Measurements from ENCODE around the gene INHA.

INHA gene

DNA sequence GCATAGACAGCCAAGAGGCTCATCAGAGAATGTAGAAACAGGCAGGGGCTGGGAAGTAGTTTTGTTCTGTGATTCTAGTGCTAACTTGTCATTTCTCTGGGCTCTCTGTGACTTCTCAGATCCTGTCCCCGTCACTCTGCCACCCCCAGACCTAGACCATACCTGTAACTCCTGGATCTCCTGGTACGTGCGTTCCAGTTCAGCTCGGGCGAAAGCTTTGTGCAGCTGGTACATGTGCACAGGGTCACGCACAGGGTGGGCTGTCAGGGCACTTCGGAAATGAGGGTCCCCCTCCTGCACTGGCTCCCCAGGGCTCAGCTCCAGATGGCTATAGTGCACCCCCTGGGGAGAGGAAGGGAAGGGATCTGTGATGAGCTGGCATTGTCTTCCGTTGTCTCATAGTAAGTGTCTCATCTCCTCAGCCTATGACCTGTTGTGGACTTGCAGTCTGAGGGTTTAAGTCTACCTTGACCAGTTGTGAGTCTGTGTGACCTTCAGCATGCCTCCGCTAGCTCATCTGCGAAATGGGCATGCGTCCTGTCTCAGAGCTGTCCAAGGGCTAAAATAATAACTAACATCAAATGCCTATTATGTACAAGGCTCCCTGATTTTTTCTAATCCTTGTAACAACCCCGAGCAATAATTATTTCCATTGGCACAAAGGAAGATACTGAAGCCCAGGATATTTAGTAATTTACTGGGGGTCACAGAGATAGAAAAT lies 31.2 kb upstream of the INHA start:
- no peak for DNase-seq (ENCODE audit: low read depth, low spot score)

DNA sequence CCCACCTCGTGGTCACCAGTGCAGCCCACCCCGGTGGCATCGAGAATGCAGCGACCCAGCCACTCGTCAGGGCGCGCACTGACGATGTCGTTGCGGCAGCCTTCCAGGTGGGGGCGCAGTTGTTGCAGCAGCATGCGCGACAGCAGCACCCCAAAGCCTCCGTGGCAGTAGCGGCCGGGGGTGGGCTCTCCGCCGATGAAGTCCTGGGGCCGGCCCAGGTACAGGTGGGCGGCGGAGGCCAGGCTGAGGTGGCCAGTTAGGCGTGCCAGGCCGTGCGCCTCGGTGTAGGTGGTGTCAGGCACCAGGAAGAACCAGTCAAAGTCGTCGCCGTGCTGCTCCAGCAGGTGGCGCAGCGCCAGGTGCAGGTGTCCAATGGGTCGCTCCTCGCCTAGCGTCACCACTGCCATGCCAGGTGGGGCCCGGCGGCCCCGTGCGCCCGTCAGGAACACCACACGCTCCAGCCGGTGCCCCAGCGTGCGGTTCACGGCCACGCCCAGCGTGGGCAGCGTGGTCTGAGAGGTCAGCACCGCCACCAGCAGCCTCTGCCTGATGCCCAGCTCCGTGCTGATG lies 30.4 kb upstream of the INHA start:
- peak; percentile 73 for DNase-seq (ENCODE audit: low read depth, low spot score)

DNA sequence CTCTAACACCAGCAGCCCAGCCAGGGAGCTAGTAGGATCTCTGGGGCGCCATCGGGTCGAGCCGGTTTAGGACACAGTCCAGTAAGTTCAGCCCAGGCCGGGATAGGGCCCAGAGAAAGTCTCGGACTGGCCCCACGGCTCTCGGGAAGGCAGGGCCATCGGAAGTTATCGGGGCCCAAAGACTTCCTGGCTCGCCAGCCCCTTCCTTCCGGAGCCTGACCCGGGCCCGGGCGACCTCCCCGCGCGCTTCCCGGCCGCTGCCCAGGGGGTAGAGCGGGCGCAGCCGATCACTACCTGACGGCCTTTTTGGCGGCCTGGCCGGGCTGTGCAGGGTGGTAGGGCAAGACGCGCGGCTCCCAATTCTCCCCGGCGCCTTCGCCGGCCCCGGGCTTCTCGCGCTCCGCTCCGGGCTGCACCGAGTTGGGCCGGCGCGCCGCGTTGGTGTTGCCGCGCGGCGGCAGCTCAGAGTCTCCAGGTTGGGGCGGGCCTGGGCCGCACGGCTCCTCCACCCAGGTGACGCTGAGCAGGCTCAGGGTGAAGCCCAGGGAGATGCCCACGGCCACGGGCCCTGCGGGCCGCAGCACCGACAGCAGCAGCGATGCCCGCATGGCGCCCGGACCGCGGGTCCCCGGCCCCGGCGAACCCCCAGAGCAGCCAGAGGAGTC lies 29.0 kb upstream of the INHA start:
- no peak for DNase-seq (ENCODE audit: low read depth, low spot score)

DNA sequence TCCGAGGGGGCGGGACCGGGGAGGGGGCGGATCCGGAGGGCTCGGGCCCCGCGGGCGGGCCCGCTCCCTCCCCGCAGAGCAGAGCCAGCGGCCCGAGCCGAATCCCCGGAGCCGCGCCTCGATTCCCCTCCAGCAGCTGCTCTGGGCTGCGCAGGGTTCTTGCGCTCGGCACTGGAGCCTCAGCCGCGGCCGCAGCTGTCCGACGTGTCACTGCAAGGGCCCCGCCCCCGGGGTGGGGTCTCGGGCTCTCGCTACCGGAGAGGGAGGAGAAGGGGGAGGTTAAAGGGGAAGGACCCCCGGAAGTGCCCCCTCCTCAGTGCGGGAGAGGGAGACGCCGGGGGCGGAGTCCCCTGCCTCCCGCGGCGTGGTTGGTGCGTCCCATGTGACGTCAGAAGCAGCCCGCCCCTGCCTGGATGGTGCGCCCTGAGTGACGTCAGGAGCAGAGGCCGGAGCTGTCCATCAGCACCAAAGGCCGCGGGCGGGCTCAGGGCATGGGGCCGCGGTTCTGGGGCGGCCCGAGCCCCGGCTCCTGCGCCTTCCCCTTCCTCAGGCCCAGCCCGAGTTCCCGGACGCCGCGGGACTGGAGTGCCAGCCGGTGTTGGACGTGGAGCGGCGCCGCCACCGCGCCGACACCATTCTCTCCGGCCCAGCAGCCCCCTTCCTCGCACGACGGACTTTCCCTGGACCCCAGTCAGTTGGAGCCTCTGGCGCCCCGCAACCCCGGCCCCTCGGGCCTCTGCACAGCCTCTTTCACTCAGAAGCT lies 28.3 kb upstream of the INHA start, which contains the start of the genes CHPF and TMEM198:
CHPF (minus strand) TSS at position 214 of the 763 bp plus-strand sequence. CDS start 271 bp downstream, outside the sequence.
TMEM198 (plus strand) TSS at position 433 of the 763 bp plus-strand sequence. CDS start 700 bp downstream, outside the sequence.
- DNase-seq (ENCODE audit: low read depth, low spot score): peak; percentile 79

DNA sequence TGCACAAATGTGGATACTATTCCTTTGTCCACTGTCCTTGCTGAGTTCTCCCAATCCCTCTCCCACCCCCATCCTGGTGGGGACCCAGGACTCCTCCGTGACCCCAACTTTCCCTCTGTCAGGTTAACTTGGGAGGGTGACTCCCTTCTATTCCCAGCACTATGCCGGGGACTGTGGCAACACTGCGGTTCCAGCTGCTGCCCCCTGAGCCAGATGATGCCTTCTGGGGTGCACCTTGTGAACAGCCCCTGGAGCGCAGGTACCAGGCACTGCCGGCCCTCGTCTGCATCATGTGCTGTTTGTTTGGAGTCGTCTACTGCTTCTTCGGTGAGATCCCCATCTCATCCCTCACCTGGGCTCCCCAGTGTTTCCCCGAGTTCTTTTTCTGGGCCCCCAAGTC lies 27.5 kb upstream of the INHA start:
- DNase-seq (ENCODE audit: low read depth, low spot score): no peak

DNA sequence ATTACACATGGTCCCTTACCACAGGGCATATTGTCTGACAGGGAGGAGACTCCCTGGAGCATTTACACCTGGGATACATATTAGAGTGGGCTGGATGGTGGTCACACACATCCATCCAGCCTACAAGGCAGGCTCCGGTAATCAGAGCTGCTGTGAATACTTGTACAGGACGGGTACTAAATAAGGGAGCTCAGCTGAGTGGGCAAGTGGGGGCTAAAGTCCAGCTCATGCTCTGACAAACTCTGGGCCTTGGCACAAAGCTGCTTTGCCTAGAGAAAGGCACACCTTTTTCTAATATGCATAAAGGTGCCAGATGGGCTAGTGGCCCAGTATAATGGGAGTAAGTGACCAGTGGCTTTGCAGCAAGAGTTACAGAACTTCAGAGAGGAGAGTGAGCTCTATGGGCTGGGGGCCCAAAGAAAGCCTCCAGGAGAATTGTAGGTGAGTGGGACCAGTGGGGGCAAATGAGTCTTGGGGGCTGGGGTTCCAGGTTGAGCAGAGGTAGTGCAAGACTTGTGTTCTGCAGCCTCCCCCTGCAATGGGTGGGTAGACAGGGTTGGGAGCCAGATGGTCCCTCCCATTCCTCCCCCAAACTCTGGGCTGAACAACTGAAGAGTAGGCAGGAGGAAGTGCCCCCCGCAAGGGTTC lies 26.7 kb upstream of the INHA start:
- DNase-seq (ENCODE audit: low read depth, low spot score): no peak

DNA sequence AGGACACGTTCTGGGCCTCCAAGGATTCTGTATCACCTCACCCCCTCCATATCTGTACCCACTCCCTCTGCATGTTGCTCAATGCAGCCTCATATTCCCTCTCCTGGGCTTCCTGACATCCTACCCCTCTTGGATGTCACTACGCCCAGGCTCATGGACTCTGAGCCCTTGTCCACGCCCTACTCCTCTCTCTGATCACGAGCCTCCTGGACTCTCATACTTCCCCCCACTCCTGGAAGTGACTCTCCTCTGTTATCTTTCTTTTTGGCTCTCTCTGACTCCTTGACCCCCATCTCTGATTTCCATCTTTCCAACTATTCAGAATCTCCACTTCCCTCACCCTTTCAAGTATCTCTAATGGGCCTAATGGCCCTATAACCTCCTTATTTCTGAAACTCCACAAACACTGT lies 26.2 kb upstream of the INHA start:
- DNase-seq (ENCODE audit: low read depth, low spot score): no peak

DNA sequence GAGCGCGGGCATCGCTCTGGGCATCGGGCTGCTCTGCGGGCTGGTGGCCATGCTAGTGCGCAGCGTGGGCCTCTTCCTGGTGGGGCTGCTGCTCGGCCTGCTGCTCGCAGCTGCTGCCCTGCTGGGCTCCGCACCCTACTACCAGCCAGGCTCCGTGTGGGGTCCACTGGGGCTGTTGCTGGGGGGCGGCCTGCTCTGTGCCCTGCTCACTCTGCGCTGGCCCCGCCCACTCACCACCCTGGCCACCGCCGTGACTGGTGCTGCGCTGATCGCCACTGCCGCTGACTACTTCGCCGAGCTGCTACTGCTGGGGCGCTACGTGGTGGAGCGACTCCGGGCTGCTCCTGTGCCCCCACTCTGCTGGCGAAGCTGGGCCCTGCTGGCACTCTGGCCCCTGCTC lies 24.5 kb upstream of the INHA start:
- DNase-seq (ENCODE audit: low read depth, low spot score): no peak

DNA sequence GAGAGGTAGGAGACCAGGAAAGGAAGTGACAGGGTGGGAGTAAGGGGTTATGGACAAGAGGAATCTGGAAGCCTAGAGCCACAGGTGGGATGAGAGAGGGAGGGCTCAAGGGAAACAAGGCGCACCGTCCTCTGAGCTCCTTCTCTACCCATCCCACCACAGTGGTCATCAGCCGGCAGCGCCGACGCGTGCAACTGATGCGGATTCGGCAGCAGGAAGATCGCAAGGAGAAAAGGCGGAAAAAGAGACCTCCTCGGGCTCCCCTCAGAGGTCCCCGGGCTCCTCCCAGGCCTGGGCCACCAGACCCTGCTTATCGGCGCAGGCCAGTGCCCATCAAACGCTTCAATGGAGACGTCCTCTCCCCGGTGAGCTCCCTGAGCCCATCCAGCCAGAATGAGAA lies 23.1 kb upstream of the INHA start:
- no peak for DNase-seq (ENCODE audit: low read depth, low spot score)

DNA sequence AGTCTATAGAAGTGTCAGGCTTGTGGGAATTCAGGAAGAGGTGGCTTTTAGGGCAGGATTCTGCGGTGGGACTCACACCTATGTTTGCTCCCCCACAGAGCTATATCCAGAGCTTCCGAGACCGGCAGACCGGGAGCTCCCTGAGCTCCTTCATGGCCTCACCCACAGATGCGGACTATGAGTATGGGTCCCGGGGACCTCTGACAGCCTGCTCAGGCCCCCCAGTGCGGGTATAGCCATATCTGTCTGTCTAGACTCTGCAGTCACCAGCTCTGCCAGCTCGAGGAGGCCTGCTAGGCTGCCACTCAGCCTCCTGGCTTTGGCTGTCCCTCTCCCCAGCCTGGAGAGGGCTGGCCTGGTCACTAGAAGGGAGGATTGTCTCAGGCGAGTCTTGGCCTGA lies 22.5 kb upstream of the INHA start:
- no peak for DNase-seq (ENCODE audit: low read depth, low spot score)

DNA sequence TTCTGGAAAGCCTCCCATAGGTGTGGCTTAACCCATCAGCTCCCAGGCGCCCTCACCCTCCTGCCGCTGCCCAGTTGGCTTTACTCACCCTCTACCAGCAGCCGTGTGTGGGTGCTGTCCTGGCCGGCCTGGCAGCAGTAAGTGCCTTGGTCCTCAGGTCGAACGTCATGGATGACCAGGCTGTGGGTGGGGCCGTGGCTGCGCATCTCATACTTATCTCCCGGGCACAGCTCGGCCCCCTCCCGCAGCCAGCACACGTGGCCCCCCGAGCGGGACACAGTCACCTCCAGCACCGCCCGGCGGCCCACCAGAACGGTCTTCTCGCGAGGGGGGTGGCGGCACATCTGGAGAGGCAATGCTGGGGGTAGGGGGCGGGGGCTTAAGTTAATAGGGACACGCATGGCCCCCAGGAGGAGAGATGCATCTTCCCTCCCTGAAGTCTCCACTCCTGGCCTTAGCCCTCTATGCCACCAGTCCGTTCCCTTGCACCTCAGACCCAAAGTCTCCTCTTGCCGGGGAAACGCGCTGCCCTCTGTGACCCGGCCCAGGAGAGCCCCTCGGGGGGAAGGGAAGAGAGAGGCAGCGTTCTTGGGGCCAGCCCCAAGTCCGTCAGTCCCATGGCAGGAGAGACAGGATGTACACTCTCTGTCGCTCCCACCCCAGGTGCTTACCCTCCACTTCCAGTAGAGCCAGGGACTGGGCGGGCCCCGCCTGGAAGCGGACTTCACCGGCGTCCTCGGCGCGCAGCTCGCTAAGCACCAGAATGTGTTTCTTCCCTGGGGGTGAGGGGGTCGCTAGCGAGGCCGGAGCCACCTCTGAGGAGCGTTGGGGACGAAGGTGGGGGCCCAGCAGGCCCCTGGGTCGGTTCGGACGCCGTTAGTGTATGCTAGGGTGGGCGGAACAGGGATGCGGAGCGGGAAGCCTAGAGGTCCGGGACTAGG lies 20.4 kb upstream of the INHA start:
- no peak for DNase-seq (ENCODE audit: low read depth, low spot score)

DNA sequence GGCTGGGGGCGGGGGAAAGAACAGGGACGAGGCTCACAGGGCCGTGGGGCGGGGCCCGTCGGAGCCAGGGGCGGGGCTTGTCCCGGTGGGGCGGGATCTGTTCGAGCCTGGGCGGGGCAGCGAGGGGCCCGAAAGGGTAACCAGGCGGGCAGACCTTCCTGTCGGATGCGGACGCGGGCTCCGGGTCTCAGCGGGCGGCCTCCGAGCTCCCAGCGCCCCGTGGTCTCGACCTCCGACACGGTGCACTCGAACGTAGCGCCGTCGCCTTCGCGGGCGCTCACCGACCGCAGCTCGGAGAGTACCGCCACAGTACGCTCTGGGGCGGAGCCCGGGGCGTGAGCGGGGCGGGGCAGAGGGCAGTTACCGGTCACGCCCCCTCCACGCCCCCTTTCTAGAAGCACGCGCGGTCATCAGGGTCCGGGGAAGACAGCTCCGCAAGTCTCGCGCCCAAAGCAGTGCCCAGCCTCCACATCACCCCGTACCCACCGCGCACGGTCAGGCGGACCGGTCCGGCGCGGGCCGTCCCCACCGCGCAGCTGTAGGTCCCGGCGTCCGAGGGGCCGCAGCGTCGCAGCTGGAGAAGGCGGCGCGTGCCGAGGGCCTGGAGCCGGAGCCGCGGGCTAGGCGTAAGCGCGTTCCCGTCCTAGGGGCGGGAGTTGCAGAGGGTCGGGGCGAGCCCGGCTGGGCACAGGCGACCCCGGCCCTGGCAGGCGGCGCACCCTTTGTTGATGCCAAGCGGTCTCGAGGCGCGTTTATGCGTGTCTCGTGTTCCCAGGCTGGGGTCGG lies 19.5 kb upstream of the INHA start:
- peak; percentile 44 for DNase-seq (ENCODE audit: low read depth, low spot score)

DNA sequence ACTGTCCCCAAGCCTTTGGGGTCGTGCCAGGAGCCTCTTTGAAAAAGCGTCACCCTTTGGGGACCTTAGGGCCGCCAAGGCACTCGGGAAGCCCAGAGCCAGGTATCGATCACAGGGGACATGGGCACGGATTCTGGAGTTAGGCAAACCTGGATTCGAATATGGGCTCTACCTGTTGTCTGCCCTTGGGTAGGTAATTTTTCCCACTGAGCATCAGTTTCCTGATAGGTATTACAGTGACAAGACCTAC lies 19.0 kb upstream of the INHA start:
- no peak for DNase-seq (ENCODE audit: low read depth, low spot score)

DNA sequence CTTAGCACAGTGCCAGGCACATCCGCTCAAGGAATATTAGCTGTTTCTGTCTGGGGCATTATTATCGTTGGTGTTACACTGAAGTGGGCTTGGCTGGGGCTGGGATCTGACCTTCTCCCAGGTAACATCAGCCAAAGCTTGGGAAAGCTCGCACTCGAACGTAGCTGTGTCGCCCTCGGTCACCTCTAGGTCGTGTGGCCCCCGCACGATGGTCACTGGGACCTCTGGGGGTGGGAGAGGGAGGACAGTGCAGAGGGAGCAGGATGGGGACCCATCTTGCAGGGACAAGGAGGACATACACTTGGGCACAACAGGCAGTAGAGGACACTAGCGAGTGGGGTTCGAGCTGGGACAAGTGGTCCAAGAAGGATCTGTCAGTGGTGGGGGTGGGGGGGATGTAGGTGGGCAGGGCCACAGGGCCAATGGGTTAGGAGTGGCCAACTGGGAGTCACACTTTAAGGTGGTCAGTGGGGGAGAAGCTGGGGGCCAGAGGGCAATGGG lies 18.6 kb upstream of the INHA start:
- no peak for DNase-seq (ENCODE audit: low read depth, low spot score)

DNA sequence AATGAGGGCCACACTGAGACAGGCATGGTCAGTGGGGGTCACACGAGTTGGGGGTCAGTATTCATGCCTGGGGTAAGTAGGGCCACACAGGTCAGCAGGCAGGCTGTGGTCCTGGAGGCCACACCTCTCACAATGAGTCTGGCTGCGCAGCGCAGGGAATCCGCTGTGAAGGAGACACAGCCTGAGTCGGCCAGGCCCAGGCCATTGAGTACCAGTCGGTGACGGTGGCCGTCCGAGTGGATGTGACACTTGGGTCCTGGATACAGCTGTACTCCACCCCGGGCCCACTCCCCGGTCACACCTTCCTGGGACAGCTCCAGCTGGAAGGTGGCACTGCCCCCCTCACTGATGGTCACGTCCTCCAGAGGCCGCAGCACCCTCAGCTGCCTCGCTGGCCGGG lies 17.8 kb upstream of the INHA start:
- DNase-seq (ENCODE audit: low read depth, low spot score): no peak

DNA sequence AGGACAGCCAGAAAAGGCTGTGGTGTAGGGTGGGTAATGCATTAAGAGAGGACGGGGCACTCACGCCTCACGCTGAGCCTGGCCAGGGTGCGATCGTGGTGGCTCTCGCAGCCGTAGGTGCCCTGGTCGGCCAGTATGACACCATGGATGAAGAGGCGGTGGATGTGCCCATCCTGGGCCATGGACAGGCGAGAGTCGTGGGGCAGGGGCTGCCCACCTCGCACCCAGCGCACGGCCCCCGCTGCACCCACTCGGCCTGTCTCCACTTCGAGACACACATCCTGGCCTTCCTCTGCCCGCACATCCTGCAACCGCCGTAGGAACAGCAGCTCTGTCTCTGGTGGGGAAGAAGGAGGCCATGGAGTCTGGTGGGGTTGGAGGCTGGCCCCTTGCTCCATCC lies 16.2 kb upstream of the INHA start:
- no peak for DNase-seq (ENCODE audit: low read depth, low spot score)

DNA sequence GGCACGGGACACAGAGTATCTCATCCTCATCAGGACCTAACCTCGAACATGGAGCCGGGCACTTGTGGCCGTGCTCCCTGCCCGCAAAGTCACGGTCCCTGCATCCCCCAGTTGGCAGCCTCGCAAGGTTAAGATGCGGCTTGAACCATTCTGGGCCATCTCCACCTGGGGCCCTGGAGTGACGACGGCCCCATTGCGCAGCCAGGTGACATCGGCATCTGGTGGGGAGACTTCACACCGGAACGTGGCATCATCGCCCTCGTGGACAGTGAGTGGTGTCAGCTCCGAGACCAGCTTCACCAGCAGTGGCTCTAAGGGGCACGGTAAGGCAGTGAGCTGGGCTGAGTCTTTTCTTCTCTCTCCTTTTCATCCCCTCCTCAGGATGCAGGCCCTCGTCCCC lies 15.7 kb upstream of the INHA start:
- DNase-seq (ENCODE audit: low read depth, low spot score): no peak

DNA sequence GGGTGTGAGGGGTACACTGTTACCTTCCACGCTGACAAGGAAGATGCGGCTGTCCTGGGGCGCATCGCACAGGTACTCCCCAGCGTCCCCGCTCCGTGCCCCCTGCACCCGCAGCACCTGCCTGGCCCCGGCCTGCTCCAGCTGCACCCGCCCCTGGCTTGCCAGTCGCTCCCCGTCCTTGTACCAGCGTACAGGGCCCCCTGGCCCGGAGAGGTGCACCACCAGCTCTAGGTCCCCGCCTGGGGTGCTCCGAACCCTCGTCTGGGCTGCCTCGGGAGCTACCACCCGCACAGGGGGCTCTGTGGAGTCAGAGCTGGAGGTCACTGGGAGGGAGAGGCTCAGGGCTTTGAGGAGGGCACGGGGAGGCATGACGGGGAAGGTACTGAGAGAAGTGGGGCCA lies 14.8 kb upstream of the INHA start:
- DNase-seq (ENCODE audit: low read depth, low spot score): no peak

DNA sequence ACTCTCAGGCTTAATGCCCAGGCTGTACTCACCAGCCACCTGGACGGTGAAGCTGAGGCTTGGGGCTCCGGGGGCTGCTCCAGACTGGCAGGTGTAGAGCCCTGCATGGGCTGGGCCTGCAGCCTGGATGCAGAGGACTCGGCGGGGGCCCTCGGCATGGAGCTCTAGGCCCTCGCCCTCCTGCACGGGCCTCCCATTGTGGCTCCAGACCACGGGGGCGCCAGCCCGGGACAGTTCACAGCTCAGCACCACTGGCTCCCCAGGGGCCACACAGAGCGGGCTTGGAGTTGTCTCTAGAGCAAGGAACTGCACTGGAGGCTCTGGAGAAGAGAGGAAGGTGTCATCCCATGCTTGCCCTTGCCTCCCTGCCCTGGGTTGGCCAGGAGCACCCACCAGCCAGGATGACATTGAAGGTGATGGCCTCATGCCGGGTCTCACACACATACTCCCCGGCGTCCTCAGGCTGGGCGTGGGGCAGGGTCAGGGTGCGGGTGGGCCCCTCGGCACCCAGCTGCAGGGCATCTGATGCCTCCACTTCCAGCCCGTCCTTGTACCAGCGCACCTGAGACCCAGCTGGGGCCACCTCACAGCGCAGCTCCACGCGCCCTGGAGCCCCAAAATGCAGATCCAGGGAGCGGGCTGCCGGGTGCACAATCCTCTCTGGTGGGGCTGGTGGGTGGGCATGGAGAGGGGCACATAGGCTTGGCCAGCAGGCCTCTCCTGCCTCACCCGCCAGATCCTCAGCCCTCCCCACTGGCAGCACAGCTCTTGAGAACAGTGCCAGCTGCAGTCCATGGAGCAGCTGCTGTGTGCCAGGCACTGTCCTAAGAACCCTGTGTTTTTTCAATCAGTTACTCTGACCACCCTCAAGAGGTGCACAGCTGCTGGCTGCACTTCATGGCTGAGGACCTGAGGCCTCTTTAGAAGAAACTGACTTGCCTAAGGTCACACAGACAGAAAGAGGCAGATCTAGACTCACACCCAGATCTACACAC lies 14.0 kb upstream of the INHA start:
- no peak for DNase-seq (ENCODE audit: low read depth, low spot score)

Data from activated CD4-positive, CD25-positive, alpha-beta regulatory T cell treated with anti-CD3 and anti-CD28 coated beads, Interleukin-2, amount 50 U/mL, for 16 hours (primary cell).